ENCODE data around the gene RIMKLB. TPM values are rescaled to one million over a fixed set of nuclear protein-coding genes. Genes with fewer than 3 reads are reported as not detected.
A peak's percentile ranks its signal among the peaks of the same experiment; 100 is the strongest.

The RIMKLB gene
- total RNA-seq, result 34.0 TPM

DNA sequence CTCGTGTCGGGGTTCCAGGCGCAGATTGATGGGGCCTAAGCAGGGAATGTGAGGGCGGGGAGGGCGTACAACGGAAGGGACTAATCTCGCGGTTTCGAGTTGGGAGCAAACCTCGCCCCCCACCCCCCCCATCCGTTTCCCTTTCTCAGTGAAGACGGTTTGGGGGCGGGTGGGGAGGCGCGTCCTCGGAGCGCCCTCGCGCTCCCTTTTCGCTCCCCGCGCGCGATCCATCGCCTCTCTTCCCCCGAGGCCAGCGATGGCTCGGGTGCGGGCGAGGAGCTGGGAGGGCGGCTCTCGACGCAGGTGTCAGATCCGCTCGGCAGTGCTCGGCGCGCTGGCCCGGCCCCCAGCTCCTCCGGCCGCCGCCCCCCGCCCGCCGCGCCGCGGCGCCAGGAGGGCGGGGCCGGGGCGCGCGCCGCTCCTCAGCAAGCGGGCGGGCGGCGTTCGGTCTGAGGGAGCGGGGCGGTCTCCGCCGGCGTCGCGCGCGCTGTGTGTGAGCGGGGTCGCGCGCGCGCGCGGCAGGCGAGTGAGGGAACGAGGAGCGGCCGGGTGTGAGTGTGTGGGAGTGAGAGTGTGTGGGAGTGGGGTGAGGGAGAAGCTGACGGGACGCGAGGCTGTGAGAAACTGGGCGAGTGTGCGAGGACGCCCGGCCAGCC is at the start of gene RIMKLB:
Gene RIMKLB (plus strand): TSS at position 516 of the 656 bp plus-strand sequence. CDS start 15,876 bp downstream, outside the sequence.
- DNase-seq (ENCODE audit: low spot score), result peak; percentile 69

DNA sequence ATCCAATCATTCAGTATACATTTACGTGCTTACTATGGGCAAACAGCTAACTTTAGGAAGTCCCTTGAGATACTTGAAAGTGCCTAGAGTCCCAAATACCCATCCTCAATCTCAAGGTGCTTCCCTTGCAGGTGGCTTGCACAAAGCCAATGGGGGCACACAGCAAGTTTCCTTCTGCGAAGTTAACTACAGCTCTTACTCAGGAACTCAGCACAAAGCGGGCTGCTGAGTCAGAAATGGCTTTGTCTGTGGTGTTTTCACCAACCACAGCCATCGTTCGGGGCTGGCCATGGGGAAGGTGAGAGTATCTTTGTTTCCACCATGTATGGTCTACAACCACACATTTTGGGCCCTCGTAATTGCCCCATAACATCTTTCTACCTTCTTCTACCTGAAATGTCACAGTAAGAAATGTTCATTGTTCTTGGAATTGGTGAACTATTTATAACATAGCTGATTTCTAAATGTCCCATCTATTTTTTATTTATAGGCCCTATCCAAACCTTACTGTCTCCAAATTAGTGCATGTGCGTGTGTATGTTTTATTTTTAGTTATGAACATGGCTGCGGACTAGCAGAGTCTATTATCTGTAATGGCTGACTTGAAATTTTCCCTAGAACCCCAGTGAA is 49.1 kb upstream of the RIMKLB start:
- no peak for DNase-seq (ENCODE audit: low spot score)

- no peak for DNase-seq (ENCODE audit: low spot score)
Measured at GRCh38 chr12:8655421-8655820, 42.4 kb upstream of the RIMKLB start.

DNA sequence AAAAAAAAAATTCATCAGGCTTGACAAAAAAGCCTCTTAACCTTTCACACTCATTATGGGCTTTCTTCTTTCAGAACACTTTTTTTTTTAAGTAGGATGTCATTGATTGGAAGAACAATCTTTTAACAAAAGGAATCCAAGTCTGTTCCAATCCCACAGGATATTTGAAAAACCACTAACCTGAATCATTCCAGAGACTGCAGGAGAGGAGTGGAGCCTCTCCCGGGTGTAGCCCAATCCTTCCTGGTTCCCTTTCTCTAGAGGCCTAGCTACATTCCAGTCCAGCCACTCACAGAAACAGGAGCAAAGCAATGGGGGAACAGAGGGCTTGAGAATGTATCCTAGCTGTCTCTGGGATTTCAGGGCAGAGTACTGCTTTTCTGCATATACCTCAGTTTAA is 39.4 kb upstream of the RIMKLB start:
- DNase-seq (ENCODE audit: low spot score), result no peak

DNA sequence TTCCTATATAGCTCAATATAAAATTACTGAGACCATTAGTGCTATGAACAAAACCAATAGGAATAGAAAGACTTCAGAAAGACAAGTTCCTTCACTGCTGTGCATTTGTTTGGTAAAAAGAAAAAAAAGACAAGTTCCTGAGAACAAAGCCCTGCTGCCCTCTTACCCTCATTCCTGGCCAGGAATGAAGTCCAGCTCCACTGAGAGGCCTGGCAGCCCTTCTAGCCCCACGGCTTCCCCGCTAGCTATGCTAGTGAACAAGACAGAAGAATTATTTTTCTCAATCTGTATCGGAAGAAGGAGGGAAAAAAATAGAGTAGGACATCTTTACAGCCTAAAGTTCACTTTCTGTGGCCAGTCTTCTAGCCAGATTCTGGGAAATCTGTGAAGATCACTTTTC is 36.8 kb upstream of the RIMKLB start:
- no peak for DNase-seq (ENCODE audit: low spot score)

DNA sequence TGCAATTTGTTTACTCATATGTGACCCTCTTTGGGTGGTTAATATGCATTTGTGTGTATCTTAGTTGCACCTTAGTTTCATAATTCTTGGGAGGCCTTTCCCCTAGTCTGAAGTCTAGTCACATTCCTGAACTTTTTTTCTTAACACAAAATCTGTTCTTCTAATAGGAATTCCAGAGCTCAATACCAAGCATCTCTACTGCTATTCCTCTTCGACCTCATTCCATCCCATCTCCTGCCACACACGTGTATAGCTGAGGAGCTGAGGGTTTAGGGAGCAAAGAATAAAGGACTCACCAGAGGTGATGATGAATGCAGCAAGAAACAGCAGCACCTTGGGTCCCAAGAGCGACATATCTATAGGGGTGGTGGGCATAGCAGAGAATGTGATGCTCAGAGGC is 36.0 kb upstream of the RIMKLB start:
- no peak for DNase-seq (ENCODE audit: low spot score)

DNA sequence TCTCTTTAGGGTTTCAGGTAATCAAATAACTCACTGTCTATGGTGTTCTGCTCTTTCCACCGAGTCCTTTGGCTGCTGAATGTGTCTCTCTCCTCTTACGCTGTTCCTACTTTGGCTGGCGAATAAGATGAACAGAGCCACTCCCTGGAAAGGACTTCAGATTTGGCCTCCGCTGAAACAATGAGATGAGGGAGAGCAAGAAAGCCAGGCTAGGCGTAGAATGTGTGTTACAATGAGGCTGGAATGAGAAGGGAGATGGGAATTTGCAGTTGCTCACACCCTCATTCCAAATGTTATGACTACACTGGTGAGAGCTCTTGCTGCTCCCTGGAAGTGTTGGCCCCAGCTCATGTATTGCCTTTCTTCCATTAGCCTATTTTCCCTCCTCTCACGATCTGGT is 35.2 kb upstream of the RIMKLB start, which contains the start of gene MFAP5:
Gene MFAP5 (minus strand): TSS at position 234 of the 400 bp plus-strand sequence. CDS start 722 bp downstream, outside the sequence.
- no peak for DNase-seq (ENCODE audit: low spot score)

- no peak for DNase-seq (ENCODE audit: low spot score)
Measured at GRCh38 chr12:8664228-8664913, 33.4 kb upstream of the RIMKLB start.

GRCh38 chr12:8665759-8666158 is 32.0 kb upstream of the RIMKLB start:
- DNase-seq (ENCODE audit: low spot score), result no peak

- DNase-seq (ENCODE audit: low spot score), result no peak
Measured at GRCh38 chr12:8667270-8667669, 30.5 kb upstream of the RIMKLB start.

- DNase-seq (ENCODE audit: low spot score), result no peak
Measured at GRCh38 chr12:8668441-8668840, 29.4 kb upstream of the RIMKLB start.

GRCh38 chr12:8672381-8672780 is 25.4 kb upstream of the RIMKLB start:
- DNase-seq (ENCODE audit: low spot score), result no peak

DNA sequence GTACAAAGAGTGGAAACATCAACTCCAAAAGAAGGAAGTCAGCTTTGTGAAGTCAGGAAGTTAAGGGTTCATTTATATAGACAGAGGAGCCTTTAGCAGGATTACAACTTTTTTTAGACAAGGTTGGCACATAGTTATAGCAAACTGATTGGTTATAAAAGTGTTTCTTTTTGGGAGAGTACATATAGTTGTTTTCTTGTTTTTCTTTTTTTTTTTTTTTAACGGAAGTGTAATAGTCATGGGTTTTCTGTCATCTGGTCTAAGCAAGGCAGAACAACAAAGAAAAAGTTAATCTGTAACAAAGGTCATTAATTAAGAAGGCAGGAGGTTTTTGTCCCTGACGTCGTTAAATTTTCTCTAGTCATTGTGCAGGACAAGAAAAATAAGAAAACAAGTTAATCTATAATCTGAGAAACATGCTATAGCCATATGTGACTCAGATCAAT is 22.2 kb upstream of the RIMKLB start:
- DNase-seq (ENCODE audit: low spot score), result no peak

GRCh38 chr12:8676651-8677050 is 21.1 kb upstream of the RIMKLB start:
- no peak for DNase-seq (ENCODE audit: low spot score)

- DNase-seq (ENCODE audit: low spot score), result no peak
Measured at GRCh38 chr12:8677362-8677761, 20.4 kb upstream of the RIMKLB start.

DNA sequence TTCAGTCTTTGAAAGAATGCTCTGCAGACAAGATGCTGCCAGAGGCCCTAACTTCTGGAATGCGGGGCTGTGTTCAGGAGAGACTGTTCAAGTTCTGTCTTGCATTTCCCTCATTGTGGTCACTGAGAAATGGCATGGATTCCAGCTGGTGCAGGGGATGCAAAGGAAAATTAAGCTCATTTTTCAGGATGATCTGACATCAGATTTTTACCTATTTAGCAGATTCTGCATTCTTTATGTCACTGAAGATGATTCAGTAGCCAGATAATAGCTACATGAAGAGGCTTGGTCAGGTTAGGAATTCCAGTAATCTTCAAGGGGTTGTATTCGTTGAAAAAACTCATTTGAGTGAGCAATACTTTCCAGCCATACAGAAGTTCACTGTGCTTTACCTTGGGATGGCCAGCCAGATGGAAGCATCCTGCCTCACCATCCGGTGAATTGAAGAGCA is 19.1 kb upstream of the RIMKLB start:
- no peak for DNase-seq (ENCODE audit: low spot score)

- DNase-seq (ENCODE audit: low spot score), result no peak
Measured at GRCh38 chr12:8680533-8680932, 17.3 kb upstream of the RIMKLB start.

DNA sequence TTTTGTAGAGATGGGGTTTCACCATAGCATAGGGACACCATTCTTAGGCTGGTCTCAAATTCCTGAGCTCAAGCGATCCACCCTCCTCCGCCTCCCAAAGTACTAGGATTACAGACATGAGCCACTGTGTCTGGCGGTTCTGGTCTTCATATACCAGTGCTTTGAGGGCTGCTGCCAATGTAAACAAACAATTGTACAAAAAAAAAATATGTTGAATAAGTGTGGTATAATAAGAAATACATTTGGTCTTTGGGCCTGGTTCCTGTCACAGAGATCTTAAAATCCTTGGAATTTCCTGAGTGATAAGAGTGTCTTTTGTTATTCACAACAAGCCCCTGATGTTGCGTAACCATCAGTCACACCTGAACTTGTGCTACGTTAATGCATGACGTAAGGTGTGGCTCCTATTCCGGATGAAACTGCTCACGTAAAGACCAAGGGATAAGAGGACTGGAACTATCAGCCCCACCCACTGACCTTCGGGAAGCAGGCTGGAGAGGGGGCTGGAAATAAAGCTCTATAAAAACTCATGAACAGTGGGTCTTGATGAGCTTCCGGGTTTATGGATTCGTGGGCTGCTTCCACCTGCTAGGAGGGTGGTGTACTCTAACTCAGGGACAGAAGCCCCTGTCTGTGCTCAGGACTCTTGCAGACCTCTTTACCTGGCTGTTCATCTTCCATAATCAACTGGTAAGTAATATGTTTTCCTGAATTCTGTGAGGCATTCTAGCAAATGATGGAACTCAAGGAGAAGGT is 16.5 kb upstream of the RIMKLB start:
- peak; percentile 31 for DNase-seq (ENCODE audit: low spot score)

GRCh38 chr12:8685051-8685450 is 12.7 kb upstream of the RIMKLB start:
- DNase-seq (ENCODE audit: low spot score), result no peak

DNA sequence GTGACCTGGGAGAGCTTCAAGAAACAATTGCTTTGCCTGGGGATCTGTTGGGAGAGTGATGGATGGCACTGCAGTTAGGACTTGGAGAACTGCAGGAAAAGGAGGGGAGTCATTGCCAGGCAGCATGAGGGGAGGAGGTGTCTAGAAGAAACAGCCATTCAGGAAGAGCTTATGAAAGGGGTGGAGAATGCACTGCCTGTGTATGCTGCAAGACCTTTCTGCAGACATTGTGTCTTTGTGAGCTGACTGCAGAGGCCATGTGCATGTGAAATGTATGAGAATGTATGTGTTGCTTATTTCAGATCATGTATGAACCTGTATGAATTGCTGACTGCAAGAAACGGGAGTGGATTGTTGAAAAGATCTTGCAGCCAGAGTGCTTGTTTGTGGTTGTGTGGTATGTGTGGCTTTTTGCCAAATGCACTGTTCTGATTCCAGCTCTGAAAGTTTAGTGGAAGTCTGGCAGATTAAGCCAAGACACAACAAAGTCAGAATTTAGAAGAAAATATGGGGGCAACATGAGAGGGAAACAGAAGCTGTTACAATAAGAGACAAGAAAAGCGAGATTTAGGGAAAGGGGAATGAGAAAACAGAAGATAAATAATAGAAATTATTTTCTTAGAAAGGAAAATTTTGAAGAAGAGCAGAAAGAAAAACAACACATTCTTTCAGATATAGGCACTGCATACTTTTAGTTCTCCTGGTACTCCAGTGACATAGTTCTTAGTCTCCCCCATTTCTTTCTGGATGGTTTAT is 9.8 kb upstream of the RIMKLB start:
- DNase-seq (ENCODE audit: low spot score), result peak; percentile 32

GRCh38 chr12:8689681-8690080 is 8.1 kb upstream of the RIMKLB start:
- DNase-seq (ENCODE audit: low spot score), result no peak

Data from mucosa of gallbladder (tissue), 1 donor.